ENCODE results near the gene GPRC5C.
"Not testable (repeated sequence)": the region's sequence is repeated elsewhere in the genome, so short reads cannot be mapped to it uniquely, and the experiment has no call there.

The GPRC5C gene, protein sequence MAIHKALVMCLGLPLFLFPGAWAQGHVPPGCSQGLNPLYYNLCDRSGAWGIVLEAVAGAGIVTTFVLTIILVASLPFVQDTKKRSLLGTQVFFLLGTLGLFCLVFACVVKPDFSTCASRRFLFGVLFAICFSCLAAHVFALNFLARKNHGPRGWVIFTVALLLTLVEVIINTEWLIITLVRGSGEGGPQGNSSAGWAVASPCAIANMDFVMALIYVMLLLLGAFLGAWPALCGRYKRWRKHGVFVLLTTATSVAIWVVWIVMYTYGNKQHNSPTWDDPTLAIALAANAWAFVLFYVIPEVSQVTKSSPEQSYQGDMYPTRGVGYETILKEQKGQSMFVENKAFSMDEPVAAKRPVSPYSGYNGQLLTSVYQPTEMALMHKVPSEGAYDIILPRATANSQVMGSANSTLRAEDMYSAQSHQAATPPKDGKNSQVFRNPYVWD

DNA sequence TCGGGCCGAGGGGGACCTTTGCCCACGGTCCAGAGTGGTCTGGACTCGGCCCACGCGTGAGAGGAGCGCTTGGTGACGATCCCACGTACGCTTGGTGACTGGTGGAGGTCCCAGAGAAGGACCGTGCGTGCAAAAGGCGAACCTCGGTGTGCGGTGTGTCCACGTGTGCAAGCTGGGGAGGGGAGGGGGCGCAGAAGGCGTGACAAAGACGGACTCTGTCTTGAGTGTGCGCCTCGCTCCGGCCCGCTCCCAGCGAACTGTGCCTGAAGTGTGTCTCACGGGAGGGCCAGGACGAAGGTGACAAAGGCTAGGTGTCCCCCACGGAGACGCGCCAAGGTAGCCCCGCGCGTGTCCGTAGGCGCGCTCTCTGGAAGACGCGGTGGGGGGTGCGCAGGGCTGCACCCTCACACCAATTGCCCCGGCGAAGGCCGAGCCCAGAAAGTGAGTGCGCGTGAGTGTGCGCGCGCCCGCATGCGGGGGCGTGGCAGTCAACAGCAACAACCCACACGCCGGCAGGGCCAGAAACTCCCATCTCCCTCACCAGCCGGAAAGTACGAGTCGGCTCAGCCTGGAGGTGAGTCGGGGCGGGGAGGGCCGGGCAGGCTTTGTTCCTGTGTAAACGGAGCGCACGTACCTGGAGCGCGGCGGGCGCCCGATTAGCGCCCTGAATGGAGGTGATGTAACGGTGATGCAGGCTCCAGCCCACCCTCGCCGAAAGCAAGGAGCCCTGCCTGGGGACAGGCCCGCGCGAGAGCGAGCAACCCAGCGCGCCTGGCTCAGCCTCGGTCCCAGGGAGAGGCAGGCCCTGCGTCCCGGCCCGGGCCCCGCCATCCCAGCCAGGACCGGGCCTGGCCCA lies at the start of gene GPRC5C:
Gene GPRC5C, plus strand, starts transcription at position 521 of the 856 bp plus-strand sequence. CDS start 7,689 bp downstream, outside the sequence.
- no peak for DNase-seq

DNA sequence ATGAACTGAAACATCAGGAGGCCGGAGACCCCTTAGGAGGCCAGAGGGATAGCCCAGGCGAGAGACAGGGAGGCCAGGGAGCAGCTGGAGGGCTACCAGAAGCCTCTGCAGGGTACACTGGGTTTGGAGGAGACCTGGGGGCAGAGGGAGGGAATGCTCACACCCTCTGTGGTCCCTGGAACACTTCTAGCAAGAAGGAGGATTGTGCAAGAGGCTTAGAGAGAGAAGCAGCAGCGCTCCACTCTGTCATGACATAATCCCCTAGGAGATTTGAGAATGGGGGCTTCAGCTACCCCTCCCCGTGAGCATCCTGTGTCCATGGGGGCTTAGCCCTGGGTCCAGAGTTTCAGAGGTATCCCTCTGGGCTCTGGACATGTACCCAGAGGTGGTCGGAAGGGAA lies 48.7 kb upstream of the GPRC5C start:
- DNase-seq = no peak

DNA sequence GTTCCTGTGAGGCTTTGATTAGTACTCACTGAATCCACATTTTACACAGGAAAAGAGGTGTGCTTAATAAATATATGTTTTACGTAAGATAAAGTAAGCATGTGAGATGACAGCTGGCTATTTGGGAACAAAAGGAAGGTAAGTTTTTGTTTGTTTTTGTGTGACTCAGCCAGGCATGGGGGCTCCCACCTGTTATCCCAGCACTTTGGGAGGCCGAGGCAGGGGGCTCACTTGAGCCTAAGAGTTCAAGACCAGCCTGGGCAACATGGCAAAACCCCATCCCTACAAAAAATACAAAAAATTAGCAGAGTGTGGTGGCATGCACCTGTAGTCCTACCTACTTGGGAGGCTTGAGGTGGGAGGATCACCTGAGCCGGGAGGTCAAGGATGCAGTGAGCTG lies 46.7 kb upstream of the GPRC5C start:
- no peak for DNase-seq

DNA sequence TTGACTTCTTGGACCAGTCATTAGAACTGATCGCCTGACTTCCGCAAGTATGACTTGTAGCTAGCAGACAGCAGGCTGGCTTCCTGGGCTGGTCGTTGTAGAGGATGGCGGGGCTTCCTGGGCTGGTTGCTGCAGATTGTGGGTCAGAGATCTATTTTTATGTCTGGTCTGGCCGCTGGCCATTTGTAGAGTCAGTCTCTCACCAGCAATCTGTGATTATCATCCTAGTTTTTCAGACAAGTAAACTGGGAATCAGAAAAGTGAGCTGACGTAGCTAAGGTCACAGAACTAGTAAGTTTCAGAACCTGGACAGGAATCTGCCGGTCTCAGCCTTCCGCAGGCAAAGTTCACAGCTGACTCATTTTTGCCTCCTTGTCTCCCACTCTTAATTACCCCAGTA lies 45.5 kb upstream of the GPRC5C start:
- DNase-seq = no peak

DNA sequence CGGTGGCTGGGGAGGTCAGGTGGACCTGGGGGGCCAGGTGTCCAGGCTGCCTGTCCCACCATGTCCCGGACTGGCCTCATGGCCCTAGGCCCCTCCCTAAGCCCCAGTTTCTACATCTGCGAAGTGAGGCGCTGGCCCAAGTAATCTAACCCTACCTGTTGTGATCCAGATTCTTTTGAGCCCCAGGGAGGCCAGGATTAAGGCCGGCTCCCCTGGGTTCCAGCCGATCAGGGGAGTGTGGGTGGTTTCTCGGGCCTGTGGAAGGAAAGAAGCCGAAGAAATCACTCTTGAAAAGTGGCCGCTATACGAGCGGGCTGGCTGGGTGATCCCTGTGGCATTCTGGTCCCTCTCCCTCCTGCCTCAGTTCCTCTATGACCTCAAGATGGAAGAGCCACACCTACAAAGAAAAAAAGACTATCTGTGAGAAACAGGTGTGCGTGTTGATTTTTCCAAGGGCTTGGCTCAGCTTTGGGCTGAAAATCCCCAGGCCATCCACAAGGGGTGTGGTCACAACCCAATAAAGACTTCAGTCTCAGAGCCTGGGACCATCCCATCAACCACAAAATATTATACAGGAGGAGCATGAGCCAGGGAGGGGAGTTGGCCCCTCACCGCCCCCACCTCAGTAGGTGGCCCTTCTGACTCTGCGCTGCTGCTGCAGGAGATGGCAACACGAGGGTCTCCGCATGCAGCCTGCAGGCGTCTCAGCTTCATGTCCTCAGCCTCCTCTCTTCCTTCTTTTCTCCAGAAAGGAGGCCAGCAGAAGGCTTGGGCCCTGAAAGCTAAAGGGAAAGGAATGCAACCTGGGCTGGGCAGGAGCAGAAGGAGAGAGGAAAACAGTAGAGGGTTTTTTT lies 44.3 kb upstream of the GPRC5C start:
- no peak for DNase-seq

DNA sequence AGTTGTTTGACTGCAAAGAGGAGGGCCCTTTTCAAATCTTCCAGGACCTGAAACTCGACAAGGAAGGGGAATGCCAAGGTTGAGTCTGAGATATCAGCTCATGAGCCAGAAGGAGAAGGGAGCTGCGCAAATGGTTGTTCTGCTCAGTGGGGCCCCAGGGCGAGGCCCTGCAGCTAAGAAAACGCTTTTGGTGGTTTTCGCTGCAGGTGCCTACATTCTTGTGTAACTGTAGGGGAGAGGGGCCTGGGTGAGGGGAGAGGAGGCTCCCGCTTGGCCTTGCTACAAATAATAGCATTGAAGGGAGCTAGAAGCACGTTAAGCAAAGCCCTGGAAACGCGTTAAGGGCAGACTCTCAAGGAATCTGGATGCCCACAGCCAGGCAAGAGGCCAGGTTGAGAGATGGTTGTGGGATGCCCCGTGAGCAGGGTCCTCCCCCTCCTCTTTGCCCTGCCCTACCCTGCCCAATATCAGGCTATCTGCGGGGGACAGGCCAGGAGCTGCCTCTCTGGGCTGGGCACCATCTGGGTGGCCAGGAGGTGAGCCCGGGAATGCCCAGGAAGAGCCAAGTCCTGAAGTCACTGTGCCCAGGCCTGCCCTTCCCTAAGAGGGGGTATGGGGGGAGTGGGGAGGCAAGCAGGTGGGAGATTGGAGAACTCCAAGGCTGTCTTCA lies 42.7 kb upstream of the GPRC5C start:
- no peak for DNase-seq

DNA sequence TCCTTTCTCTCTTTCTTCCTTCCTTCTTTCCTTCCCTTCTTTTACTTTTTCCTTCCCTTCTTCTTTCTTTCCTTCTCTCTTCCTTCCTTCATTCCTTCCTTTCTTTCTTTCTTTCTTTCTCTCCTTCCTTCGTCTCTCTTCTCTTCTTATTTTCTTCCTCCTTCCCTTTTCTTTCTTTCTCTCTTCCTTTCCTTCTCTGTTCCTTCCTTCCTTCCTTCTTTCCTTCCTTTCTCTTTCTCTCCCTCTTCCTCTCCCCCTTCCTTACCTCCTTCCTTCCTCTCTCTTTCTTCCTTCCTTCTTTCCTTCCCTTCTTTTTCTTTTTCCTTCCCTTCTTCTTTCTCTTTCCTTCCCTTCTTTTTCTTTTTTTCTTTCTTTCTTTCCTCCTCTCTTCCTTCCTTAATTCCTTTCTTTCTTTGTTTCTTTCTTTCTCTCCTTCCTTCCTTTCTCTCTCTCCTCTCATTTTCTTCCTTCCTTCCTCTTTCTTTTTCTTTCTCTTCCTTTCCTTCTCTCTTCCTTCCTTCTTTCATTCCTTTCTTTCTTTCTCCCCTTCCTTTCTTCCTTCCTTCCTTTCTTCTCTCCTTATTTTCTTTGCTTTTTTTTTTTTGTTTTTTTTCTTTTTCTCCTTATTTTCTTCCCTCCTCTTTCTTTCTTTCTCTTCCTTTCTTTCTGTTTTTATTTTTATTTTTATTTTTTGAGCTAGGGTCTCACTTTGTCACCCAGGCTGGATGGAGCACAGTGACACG lies 41.8 kb upstream of the GPRC5C start:
- DNase-seq = no peak

DNA sequence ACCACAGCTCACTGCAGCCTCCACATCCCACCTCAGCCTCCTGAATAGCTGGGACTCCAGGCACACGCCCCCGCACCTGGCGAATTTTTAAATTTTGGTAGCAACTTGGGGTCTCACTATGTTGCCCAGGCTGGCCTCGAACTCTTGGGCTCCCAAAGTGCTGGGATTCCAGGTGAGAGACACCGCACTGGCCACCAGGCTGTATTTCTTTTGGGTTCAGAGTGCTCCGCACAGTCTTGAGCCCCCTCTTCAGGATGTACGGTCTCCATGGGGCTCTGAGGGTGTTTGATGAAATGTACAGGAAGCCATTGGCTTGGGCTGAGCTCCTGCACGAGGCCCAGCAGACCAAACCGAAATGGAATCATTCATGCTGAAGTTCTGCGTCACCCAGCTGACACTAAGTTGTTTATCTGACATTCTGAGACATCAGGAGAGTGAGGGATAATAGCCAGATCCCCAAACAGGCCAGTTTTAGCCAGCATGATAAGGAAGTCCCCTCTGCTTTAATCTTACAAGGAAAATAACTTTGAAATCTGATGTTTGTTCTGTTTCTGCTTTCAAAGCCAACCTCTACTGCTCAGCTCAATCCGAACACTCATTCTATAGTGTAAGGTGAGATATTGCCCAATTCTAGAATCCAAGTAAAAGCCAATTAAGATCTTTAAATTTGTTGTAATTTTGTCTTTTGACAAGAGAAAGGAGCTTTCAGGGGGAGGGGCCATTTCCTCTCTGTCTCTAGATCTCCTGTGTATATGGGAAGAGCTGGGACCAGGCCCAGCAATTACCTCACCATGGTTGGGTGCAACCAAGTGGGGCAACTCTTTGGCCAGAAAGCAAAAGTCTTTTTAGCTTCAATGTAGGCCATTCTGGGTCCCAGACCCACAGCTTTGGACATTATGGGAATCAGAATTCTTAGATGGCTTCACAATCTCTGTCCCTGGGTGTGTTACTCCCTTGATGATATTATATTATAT lies 40.9 kb upstream of the GPRC5C start:
- DNase-seq = no peak

DNA sequence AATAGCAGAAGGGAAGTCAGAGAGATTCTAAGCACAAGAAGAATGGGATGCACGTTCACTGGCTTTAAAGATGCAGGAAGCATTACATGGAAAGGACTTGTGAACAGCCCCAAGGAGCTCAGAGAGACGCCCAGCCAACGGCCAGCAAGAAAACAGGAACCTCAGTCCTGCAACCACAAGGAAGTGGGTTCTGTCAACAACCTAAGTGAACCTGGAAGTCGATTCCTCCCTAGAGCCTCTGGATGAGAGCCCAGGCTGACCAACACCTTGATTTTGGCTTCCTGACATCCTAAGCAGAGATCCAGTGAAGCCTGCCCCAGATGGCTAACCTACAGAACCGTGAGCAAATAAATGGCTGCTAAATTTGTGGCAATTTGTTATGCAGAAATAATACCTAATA lies 40.1 kb upstream of the GPRC5C start:
- no peak for DNase-seq

DNA sequence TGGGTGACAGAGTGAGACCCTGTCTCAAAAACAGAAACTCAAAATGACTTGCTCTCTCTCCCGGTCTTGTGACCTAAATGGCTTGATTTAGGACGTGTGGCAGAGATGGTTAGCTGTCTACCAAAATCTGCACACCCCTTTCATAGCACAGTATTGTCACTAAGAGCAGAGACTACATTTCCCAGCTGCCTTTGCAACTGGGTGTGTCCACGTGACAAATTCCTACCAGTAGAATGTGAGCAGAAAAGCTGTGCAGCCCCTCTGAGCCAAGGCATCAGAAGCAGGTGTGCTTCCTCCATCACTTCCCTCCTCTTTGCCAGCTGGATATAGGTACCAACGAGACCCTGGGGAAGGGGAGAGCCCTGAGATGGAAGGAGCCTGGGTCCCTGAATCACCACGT lies 39.0 kb upstream of the GPRC5C start:
- no peak for DNase-seq

DNA sequence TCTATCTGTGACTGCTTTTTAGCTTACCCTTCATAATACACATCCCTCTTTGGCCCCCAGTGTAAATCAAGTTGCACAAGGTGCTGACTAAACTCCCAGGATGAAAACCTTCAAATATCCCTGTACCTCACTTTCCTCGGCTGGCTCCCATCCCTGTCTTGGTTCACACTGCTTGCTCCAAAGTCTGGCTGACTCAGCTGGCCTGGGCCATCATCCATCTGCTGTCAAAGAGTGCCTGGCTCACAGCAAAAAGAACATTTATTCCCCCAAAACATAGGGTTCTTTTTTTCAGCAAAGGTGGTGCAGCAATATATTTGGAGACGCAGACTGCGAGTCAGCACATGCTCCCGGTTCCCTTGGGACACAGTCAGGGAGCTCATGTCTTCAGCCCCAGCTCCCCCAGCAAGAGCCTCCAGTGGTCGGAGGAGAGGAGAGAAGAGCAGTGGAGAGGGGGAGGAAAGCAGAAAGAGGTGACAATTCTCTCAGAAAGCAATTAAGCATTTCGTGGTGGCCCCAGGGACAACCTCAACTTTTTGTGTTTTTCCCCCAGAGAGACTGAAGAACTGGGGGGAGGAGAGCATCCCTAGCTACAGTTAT lies 38.4 kb upstream of the GPRC5C start:
- no peak for DNase-seq

DNA sequence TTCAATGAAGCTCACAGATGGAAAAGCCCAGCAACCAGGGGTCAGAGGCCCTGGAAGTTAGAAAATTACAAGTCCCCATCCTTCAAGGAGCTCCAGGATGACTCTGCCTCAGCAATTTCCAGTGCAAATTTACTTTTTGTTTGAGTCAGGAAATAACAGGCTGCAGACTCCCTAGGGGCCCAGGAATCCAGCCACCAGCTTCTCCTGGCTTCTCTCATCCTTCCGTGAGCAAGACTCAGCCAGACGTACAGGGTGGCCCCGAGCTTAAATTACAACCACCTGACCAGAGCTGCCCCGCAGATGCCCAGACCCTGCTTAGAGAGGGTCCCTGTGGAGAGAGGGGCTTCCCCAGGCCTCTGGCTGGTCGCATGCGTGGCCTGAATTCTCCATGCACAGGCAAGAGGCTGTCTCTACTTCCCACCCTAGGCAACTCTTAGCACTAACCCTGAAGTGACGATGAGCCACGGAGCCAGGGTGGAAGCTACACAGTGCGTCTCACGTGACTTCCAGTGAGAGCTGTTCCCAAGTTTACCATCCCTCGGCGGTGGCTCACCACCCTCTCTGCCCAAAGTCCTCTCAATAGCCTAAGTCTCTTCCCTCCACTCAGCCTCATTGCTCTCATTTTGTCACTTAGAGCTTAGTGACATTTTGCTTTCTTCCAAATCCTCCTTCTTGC lies 37.5 kb upstream of the GPRC5C start:
- no peak for DNase-seq

DNA sequence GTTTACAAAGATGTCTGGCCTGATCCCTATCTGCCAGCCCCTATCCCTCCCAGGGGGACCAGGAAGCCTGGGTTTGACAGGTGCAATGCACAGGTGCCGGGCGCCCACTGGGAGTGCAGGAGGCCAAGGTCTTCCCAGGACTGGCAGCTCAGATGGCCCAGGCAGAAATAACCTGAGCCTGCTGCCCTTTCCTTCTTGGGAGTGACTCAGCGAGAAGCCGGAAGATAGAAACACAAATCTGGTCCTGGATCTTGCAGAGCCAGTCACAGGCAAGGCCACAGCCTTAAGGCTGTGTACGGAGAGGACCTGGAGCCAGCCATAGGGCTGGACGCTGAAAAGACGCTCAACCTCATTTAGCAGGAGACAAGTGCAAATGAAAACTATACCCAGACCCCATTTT lies 36.9 kb upstream of the GPRC5C start:
- DNase-seq = no peak

DNA sequence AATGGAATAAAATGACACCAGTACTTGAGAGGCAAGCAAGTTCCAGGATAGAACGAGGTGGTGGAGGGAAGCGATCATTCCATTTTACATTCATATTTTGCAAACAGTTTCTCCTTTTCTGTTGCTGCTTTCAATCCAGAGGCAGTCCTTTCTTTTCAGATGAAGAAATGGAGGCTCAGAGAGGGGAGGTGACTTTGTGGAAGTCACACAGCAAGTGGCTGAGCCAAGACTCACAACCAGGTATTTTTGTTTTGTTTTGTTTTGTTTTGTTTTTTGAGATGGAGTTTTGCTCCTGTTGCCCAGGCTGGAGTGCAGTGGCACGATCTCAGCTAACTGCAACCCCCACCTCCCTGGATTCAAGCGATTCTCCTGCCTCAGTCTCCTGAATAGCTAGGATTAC lies 35.3 kb upstream of the GPRC5C start:
- DNase-seq = no peak

DNA sequence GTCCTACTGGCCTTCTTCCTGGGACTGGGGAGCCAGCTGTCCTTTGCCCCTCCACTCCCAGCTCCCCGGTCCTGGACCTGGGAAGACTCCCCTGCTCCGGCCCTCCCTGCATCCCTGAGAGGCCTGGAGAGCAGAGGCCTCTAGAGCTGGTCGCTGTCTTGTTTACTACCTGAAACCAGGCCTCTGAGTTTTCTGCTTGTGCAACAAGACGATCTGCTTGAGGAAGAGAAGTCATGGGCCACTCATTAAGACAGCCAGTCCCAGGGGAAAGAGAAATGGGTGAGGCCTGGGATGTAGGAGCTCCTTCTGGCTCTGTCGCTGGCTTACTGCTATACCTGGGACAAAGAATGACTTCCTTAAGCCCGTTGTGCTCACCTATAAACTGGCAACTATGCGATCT lies 29.8 kb upstream of the GPRC5C start:
- no peak for DNase-seq

DNA sequence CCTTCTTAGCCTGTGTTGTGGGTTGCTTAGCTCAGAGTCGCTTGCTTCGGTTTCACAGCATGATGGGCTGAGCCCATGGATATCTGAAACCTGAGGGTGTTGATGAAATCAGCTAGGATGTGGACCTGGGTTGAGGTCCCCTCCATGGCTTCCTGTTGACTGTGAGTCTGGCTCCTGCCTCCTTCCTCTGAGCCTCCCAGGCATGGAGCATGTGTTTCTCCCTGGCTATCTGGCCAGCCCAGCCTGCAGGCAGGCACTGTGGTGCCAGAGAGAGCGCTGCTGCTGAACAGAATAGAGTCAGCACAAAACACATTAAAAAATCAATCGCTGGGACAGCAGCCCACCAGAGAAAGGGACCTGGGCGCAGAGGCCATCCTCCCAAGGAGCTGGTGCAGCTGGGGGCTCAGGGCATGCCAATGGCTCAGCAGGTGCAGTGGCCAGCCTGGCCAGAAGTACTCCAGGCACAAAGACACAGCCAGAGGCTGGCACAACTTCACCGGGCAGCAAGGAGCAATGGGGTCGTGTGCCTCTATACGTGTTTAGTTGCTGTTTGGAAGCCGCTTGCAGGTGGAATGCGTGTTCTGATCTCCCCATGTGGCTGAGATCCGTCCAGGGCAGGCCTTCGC lies 28.3 kb upstream of the GPRC5C start:
- DNase-seq = no peak

DNA sequence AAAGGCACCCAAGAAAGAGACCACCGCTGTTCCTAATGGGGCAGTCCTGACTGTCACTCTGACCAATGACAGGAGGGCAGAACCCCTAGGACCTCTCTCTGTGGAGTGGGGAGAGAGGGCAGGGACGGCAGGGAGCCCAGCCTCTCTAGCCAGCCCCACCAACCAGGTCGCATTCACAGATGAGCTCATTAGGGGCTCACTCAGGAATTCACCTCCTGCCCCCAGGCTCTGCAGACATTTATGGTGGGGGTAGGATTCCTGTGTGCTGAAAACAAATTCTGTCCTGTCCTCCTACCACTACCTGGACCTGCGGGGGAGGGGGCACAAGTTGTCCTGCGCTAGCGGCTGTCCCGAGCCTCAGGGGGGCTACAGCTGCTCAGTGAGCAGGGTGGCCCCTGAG lies 27.7 kb upstream of the GPRC5C start:
- DNase-seq = no peak

DNA sequence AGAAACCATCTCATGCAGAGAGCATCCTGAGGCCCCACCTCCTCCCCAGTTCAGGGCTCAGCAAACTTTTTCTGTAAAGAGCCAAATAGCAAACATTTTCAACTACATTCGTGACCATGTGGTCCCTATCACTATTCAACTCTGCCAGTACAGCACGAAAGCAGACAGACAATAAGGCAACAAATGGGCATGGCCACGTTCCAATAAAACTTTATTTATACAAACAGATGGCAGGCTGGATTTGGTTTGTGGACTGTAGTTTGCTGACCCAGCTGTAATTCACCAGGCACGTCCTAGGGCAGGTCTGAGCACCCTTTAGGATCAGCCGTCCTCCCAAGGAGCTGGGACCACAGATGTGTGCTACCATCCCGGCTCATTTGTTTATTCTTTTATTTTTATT lies 27.1 kb upstream of the GPRC5C start:
- DNase-seq = no peak

DNA sequence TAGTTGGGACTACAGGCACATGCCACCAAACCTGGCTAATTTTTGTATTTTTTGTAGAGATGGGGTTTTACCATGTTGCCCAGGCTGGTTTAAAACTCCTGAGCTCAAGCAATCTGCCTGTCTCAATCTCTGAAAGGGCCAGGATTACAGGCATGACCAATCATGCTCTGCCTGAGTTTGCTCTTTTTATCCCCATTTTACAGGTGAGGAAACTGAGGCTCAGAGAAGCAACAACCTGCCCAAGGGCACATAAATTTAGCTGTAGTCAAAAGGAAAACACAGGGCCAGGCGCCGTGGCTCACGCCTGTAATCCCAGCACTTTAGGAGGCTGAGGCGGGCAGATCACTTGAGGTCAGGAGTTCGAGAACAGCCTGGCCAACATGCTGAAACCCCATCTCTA lies 26.6 kb upstream of the GPRC5C start:
- DNase-seq = not testable (repeated sequence)

Data from cortex of kidney (tissue), 1 donor.